KMS-11 (cell line): ENCODE measurements around the gene GOT1.
A peak's percentile ranks its signal among the peaks of the same experiment; 100 is the strongest.

Experiments used
- H2AFZ ChIP-seq: fragments of 200-600 bp; sonication (generic); 2 replicates; pipeline ENCODE4 v1.6.1; 2016; ENCODE audit warnings: antibody characterized with exemption, mixed run types, low read depth
- H3K27ac ChIP-seq: fragments of 200-600 bp; sonication (generic); 2 replicates; pipeline ENCODE4 v1.6.1; 2016; ENCODE audit warnings: mild to moderate bottlenecking, mixed run types
- H3K27me3 ChIP-seq: fragments of 200-600 bp; sonication (generic); 2 replicates; pipeline ENCODE4 v1.6.1; 2017; ENCODE audit warnings: mild to moderate bottlenecking, low read depth, mixed run types, moderate library complexity; ENCODE audit not compliant: insufficient read depth
- H3K36me3 ChIP-seq: fragments of 200-600 bp; sonication (generic); 2 replicates; pipeline ENCODE4 v1.6.1; 2017; ENCODE audit warnings: mild to moderate bottlenecking, mixed run types; ENCODE audit not compliant: insufficient read depth
- H3K4me1 ChIP-seq: fragments of 200-600 bp; sonication (generic); 2 replicates; pipeline ENCODE4 v1.6.1; 2016; ENCODE audit warnings: mild to moderate bottlenecking, low read depth, mixed run types; ENCODE audit not compliant: poor library complexity, severe bottlenecking
- H3K4me2 ChIP-seq: fragments of 200-600 bp; sonication (generic); 2 replicates; pipeline ENCODE4 v1.7.0; 2016; ENCODE audit warnings: mild to moderate bottlenecking, mixed run types
- H3K4me3 ChIP-seq: fragments of 200-600 bp; sonication (generic); IDR thresholded peaks from 2 replicates; pipeline ENCODE4 v1.6.1; 2017; ENCODE audit warnings: low read depth, low read length, mixed read lengths; ENCODE audit not compliant: insufficient read depth
- H3K79me2 ChIP-seq: fragments of 200-600 bp; sonication (generic); 2 replicates; pipeline ENCODE4 v1.6.1; 2016; ENCODE audit warnings: low read depth, mixed run types; ENCODE audit not compliant: insufficient read depth
- H3K9ac ChIP-seq: fragments of 200-600 bp; sonication (generic); 2 replicates; pipeline ENCODE4 v1.6.1; 2016; ENCODE audit warnings: mild to moderate bottlenecking, mixed run types
- H4K20me1 ChIP-seq: fragments of 200-600 bp; sonication (generic); 2 replicates; pipeline ENCODE4 v1.6.1; 2016; ENCODE audit warnings: mild to moderate bottlenecking, mixed run types; ENCODE audit not compliant: insufficient read depth
- TF ChIP-seq, protein P1 (sequence below): fragments of 200-600 bp; sonication (generic); conservative IDR thresholded peaks from 2 replicates; pipeline ENCODE4 v1.6.1; 2017; ENCODE audit warnings: low read depth, mild to moderate bottlenecking, antibody characterized with exemption, low read length, moderate library complexity, mixed read lengths

GOT1 gene

DNA sequence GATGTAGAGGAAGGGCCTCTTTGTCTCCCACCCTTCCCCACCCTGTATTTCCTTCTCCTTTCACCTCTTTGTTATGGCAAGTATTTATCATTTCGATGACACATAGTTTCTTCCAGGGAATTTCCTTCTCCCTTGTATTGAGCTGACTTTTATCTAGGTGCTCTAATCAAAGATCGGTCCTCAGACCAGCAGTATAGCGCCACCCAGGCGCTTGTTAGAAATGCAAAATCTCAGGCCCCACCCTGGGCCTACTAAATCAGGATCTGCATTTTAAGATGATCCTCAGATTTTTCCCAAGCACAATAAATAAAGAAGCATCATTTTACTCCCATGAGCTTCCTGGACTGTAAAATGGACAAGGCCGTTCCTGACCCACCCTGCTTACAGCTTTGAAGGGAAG, 12.0 kb upstream of the GOT1 start:
- Histone ChIP-seq H3K36me3 (no peaks in the 10 kb centered on the region), H3K4me1 (no peaks in the 10 kb centered on the region), H3K27ac (no peak overlapping the region), H3K9ac (no peak overlapping the region), H3K4me2 (no peak overlapping the region), H3K79me2 (no peaks in the 10 kb centered on the region), H2AFZ (no peak overlapping the region), H3K4me3 (no peak overlapping the region), H4K20me1 (no peaks in the 10 kb centered on the region), H3K27me3 (no peaks in the 10 kb centered on the region)
- TF ChIP-seq, protein P1, sequence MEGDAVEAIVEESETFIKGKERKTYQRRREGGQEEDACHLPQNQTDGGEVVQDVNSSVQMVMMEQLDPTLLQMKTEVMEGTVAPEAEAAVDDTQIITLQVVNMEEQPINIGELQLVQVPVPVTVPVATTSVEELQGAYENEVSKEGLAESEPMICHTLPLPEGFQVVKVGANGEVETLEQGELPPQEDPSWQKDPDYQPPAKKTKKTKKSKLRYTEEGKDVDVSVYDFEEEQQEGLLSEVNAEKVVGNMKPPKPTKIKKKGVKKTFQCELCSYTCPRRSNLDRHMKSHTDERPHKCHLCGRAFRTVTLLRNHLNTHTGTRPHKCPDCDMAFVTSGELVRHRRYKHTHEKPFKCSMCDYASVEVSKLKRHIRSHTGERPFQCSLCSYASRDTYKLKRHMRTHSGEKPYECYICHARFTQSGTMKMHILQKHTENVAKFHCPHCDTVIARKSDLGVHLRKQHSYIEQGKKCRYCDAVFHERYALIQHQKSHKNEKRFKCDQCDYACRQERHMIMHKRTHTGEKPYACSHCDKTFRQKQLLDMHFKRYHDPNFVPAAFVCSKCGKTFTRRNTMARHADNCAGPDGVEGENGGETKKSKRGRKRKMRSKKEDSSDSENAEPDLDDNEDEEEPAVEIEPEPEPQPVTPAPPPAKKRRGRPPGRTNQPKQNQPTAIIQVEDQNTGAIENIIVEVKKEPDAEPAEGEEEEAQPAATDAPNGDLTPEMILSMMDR = no peak

DNA sequence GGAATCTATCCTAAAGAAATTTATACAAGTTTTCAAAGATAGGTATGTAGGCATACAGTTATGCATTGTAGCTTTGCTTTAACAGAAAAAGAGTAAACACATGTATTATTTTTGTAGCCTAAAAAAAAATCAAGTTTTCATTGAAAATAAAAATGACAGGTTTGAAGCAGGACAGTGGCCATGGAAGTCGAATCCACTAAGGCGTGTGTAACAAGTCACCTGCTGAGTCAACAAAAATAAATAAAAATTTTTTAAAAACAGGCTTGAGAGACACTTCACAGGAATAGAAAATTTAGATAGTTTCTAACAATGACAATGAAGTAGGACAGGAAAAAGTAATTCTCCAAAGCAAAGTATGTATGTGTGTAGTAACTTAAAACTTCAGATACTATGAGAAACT, 8.5 kb upstream of the GOT1 start:
- H3K27me3 ChIP-seq = no peaks in the 10 kb centered on the region
- no peaks in the 10 kb centered on the region for H4K20me1 ChIP-seq
- no peaks in the 10 kb centered on the region for H3K79me2 ChIP-seq
- H2AFZ ChIP-seq = no peak overlapping the region
- no peaks in the 10 kb centered on the region for H3K4me1 ChIP-seq
- H3K27ac ChIP-seq = no peak overlapping the region
- no peaks in the 10 kb centered on the region for H3K36me3 ChIP-seq
- TF ChIP-seq, protein P1 = no peak
- no peak overlapping the region for H3K4me3 ChIP-seq
- no peak overlapping the region for H3K4me2 ChIP-seq
- H3K9ac ChIP-seq = no peak overlapping the region

DNA sequence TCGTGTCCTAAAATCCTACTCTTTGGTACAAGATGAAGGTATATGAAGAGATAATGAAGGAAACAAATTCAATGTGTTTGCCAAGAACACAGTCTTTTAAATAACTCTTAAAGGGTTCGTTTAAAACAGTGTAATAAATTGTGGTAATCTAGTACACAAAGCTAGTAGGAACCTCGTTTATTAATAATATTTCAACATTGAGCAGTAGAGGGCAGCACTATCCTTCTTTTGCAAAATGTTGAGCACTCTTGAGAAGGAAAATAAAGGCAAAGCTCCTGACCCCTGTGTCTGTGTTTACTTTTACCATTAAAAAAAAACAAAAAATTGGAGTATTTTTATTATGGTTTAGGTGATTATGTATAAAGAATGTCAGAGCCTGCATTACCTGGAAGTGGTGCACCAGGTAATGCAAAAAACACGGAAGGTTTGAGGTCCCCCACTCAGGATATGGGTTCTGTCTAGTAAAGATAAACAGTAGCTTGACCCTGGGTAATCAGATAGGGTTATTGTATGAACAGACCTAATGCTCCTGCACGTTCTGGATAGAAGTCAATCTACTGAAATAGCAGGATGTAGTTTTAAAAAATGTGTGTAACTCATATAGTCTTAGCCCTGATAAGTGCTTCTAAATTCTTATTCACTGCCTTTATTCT, 5.7 kb upstream of the GOT1 start:
- Histone ChIP-seq H2AFZ (no peak overlapping the region), H3K36me3 (no peaks in the 10 kb centered on the region), H3K9ac (no peak overlapping the region), H3K79me2 (peaks cover 7% of the 10 kb centered on the region; the same call in 1 of the 2 replicates), H3K4me1 (no peaks in the 10 kb centered on the region), H4K20me1 (no peaks in the 10 kb centered on the region), H3K27ac (no peak overlapping the region), H3K27me3 (no peaks in the 10 kb centered on the region), H3K4me3 (no peak overlapping the region), H3K4me2 (no peak overlapping the region)
- TF ChIP-seq, protein P1 = peak; percentile 70

DNA sequence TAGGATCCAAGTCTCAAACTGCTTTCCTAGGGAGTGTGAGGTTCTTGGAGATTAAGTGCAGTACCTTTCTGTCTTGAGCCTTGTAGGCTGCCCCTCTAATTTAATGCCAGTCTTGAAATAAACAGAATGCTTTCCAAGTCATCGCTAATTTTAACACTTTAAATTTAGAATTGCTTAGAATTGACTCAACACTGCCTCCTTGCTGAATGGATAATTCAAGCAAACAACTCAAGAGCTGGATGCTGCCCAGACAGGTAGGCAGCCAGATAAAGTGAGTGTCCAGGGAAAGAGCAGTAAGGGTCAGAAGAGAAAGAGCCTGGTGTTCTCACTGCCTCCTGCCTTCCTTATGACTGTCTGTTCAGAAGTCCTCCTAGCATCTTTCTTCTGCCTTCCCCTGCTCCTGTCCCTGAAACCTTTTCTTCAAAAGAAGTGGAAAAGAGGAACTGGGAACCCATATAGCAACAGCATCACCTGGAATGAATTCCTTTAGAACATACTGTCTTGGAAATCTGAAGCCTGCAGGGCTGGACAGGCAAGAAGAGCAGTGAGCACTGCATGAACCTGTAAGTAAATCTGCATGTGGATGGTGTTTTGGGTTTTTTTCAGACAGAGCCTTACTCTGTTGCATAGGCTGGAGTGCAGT, 3.1 kb upstream of the GOT1 start:
- peaks cover 26% of the 10 kb centered on the region for H3K79me2 ChIP-seq
- TF ChIP-seq, protein P1 = 0 out of 2 replicates have a peak, but pooled peaks have one; percentile 24
- no peaks in the 10 kb centered on the region for H4K20me1 ChIP-seq
- no peaks in the 10 kb centered on the region for H3K27me3 ChIP-seq
- no peak overlapping the region for H3K4me2 ChIP-seq
- no peak overlapping the region for H3K9ac ChIP-seq
- H3K4me1 ChIP-seq = peaks cover 13% of the 10 kb centered on the region
- H3K36me3 ChIP-seq = no peaks in the 10 kb centered on the region
- no peak overlapping the region for H3K27ac ChIP-seq
- no peak overlapping the region for H2AFZ ChIP-seq
- H3K4me3 ChIP-seq = no peak overlapping the region
